GM13976 (cell line): Measurements from ENCODE around the gene AGK.
A peak's percentile ranks its signal among the peaks of the same experiment; 100 is the strongest.

Source experiments
- DNase-seq: peaks from one replicate; pipeline ENCODE4 v3.0.0; 2012; ENCODE audit warnings: low spot score
- in situ Hi-C: fragments of 300-500 bp; cut with MboI; formaldehyde crosslinking; loops from one replicate; pipeline ENCODE4 v1.12.0; 2022; ENCODE audit warnings: low sequenced_read_pairs, mixed read lengths, inconsistent platforms; ENCODE audit not compliant: unreplicated experiment
- TF ChIP-seq, protein P1 (sequence below): IDR thresholded peaks from 2 replicates; pipeline ENCODE4 v1.5.1; 2012; ENCODE audit warnings: borderline replicate concordance, mild to moderate bottlenecking; ENCODE audit not compliant: insufficient read depth; ENCODE audit errors: extremely low read depth, missing control alignments, control extremely low read depth

AGK gene

DNA sequence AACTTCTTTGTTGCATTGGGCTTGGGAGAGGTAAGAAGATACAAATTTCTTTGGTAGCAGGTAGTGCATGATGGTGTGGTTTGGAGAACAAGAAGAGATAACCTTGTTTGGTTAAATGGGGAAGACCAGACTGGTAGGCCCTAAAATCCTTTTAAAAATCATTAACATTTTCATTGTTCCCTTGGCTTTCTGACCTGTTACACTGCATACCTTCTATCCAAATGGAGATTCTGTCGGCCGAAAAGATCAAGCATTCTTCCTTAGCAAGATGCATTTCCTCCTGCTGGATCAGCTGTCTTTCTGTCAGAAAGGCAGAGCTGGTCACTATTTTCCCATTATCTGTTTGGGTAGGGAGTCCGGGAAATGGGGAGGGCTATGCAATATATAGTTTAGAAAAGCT is 33.7 kb downstream of the AGK start:
- DNase-seq, result no peak
- in situ Hi-C loops, result no loop called here
- TF ChIP-seq, protein P1, sequence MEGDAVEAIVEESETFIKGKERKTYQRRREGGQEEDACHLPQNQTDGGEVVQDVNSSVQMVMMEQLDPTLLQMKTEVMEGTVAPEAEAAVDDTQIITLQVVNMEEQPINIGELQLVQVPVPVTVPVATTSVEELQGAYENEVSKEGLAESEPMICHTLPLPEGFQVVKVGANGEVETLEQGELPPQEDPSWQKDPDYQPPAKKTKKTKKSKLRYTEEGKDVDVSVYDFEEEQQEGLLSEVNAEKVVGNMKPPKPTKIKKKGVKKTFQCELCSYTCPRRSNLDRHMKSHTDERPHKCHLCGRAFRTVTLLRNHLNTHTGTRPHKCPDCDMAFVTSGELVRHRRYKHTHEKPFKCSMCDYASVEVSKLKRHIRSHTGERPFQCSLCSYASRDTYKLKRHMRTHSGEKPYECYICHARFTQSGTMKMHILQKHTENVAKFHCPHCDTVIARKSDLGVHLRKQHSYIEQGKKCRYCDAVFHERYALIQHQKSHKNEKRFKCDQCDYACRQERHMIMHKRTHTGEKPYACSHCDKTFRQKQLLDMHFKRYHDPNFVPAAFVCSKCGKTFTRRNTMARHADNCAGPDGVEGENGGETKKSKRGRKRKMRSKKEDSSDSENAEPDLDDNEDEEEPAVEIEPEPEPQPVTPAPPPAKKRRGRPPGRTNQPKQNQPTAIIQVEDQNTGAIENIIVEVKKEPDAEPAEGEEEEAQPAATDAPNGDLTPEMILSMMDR, result no peak

DNA sequence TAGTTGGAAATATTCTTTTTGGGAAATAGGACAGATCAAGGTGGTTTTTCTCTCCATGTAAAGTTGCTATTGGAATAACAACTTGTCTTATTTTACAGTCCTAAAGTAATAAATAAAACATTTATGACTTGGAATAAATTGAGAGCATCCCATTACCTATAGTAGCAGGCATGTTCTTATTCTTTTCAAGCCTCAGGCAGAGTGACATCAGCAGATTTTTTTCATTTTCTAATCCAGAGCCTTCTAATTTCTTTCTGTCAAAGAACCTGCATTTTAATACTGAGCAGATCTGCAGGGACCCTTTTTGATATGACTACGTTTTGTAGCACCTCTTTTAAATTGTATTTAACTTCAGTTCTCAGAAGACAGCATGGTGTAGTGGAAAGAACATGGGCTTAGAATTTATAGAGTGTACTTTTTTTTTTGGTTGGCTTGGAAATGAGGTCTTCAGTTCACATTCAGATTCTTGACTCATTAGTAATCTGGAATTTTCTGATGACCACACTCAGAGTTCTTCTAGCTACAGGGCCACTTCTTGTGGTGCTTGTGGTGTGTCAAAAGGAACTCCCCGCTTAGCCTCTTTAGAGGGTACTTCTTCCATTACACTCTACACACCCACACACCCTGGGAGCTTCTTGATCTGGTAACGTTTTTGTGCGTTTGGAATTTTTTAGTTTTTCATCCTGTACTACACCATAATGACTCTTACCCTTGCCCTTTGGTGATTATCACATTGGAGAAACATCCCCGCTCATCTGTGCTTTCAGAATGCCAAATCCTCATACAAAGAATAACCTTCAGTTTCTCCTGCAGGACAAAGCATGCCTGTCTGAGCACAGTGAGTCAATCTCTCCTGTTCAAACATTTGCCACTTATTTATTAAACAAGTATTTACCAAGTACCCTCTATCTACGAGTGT is 34.6 kb downstream of the AGK start:
- DNase-seq, result peak; percentile 51
- in situ Hi-C loops, result no loop called here
- TF ChIP-seq, protein P1, result no peak

DNA sequence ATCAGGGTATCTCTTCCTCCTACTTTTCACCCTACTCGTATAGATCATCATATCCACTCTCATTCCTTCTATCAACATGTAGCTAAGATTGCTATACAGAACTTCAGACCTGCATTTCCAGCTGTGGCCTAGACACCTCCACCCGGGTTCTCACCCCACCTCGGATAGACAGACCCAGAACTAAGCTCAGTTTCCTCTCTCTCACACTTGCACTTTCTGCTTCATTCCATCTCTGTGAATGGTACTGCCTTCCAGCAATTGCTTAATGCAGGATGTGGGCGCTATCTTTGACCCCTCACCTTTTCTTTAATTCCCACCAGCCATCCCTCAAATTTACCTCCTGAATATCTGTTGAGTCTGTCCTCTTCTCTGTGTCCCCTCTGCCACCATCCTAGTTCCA is 35.7 kb downstream of the AGK start:
- TF ChIP-seq, protein P1, result no peak
- no peak for DNase-seq
- in situ Hi-C loops, result no loop called here

DNA sequence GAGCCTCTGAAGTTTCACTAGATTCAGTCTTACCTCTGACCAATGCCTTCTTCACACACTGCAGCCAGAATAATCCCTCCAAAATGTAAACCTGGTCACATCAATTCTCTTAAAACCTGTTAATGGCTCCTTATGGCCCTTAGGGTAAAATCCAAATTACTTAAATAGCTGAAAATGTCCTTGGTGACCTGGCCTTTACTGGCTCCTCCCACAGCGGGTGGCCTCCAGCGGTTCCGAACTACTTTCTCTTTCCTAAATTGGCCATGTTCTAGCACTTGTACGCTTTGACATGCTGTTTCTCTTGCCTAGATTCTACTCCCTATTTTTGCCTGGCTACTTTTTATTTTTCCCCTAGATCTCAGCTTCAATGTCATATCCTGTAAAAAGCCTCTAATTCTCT is 36.1 kb downstream of the AGK start:
- no peak for DNase-seq
- TF ChIP-seq, protein P1, result no peak
- in situ Hi-C loops, result no loop called here

DNA sequence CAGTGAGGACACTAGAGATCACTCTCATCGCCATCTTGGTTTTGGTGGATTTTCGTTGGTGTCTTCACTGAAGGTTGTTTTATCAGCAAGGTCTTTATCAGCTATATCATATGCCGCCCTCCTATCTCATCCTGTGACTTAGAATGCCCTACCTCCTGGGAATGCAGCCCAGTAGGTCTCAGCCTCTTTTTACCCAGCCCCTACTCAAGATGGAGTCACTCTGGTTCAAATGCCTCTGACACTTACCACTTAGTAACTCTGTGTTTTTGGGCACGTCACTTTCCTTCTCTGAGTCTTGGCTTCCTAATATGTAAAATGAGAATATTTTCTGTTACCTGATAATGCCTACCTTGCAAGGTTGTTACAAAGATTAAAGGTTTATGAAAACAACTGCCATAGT is 37.7 kb downstream of the AGK start:
- no peak for DNase-seq
- TF ChIP-seq, protein P1, result no peak
- in situ Hi-C loops, result no loop called here

DNA sequence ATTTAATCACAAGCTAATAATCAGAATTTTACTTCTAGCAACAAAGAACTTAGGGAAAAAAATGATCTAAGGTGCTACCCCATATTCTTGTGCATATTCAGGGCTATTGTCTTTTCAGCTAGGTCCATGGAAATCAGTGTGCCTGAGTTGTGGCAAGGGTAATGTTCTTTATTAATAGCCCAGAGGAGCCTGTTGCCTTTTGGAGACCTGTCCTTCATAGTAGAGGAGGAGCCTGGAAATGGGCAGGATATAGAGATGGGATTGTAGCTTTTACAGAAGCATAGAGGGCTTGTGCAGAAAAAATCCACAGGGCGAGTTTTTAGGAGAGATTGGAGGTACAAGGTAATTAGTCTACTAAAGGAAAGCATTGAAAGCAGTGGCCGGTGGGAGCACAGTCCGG is 38.9 kb downstream of the AGK start:
- DNase-seq, result no peak
- TF ChIP-seq, protein P1, result no peak
- in situ Hi-C loops, result no loop called here

DNA sequence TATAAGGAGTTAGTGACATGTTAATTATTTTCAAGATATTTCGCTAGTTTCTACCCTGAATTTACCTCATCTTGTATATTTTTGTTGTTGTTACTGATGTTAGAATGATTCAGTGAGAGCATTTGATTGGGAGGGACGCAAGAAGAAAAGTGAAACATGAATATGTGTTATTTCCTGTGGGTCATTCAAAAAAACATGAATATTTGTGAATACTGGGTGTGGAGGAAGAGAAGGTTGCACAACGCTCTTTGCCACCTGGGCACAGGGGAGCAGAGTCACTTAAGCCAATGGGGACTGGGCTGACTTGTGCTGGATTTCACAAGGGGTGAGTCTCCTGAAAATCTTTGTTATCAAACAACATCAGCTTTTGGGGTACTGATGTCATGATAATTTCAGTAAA is 39.5 kb downstream of the AGK start:
- no peak for DNase-seq
- TF ChIP-seq, protein P1, result no peak
- in situ Hi-C loops, result no loop called here
